HEK293 (cell line): Measurements from ENCODE around the gene ABCG1.

Source experiments
- TF ChIP-seq, protein P1 (sequence below): fragments of 450-650 bp; formaldehyde crosslinking; IDR thresholded peaks from 2 replicates; pipeline ENCODE4 v1.5.1; 2016; ENCODE audit warnings: missing biosample characterization, missing genetic modification characterization
- TF ChIP-seq, protein P2 (sequence below): fragments of 450-650 bp; formaldehyde crosslinking; IDR thresholded peaks from 2 replicates; pipeline ENCODE4 v1.5.1; 2016; ENCODE audit warnings: missing biosample characterization, missing genetic modification characterization

DNA sequence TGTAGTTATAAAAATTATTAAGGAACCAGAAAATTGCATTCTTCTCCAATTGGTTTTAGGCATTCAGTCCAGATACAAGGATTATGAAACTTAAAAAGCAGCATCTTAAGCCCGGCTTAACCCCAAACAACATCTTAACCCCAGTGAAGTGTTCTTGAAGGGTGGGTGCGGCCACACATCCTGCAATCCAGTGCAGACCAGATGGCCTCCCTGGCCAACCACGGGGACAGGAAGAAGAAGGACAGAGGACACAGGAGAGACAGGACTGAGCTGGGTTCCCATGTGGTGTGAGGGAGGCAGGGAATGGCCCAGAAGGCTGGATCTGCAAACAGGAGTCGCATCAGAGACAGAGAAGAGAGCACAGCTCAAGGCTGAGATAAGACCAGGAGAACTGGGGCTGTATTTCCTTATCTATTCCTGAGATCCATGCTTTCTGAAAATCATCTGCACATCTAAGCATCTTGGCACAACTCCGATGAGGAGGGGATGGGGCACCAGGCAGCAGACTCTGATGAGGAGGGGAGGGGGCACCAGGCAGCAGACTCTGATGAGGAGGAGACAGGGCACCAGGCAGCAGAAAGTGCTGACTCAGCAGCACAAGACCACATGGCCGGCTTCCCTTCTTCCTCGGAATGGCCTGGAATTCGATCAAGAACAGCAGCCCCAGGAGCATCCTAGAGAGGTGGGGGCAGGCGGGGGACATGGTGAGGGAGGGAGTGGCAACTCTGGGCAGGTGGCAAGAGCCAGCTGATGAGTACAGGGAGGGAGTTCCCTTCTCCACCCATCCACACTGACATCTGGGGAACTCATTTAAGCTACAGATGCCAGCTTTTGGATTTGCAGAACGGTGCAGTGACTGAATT lies 26.6 kb downstream of the ABCG1 start:
- TF ChIP-seq, protein P1, sequence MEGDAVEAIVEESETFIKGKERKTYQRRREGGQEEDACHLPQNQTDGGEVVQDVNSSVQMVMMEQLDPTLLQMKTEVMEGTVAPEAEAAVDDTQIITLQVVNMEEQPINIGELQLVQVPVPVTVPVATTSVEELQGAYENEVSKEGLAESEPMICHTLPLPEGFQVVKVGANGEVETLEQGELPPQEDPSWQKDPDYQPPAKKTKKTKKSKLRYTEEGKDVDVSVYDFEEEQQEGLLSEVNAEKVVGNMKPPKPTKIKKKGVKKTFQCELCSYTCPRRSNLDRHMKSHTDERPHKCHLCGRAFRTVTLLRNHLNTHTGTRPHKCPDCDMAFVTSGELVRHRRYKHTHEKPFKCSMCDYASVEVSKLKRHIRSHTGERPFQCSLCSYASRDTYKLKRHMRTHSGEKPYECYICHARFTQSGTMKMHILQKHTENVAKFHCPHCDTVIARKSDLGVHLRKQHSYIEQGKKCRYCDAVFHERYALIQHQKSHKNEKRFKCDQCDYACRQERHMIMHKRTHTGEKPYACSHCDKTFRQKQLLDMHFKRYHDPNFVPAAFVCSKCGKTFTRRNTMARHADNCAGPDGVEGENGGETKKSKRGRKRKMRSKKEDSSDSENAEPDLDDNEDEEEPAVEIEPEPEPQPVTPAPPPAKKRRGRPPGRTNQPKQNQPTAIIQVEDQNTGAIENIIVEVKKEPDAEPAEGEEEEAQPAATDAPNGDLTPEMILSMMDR (tag by site-specific recombination) = no peak
- TF ChIP-seq, protein P2, sequence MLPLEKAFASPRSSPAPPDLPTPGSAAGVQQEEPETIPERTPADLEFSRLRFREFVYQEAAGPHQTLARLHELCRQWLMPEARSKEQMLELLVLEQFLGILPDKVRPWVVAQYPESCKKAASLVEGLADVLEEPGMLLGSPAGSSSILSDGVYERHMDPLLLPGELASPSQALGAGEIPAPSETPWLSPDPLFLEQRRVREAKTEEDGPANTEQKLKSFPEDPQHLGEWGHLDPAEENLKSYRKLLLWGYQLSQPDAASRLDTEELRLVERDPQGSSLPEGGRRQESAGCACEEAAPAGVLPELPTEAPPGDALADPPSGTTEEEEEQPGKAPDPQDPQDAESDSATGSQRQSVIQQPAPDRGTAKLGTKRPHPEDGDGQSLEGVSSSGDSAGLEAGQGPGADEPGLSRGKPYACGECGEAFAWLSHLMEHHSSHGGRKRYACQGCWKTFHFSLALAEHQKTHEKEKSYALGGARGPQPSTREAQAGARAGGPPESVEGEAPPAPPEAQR (tag by site-specific recombination) = no peak
